Kidney (tissue), 14 donors: ENCODE measurements around the gene ACBD6. TPM values are rescaled to one million over a fixed set of nuclear protein-coding genes. Genes with fewer than 3 reads are reported as not detected.

Experiments used
- DNase-seq, 5 donors: peaks; one replicate each; pipeline ENCODE4 v3.0.0-alpha.2; 2013 to 2020
- FAIRE-seq: peaks from 2 replicates; lab custom pipeline; 2012; peaks lifted over from hg19 to GRCh38; lab: Jason Lieb, UNC
- H3K27ac ChIP-seq, 2 donors: one replicate each; pipeline ENCODE4 v1.7.0; 2013; ENCODE audit warnings: low read depth in 2 of 2, low read length in 2 of 2, inconsistent platforms in 1 of 2
- H3K27me3 ChIP-seq: one replicate; pipeline ENCODE4 v1.7.1; 2013; ENCODE audit warnings: low read length, inconsistent platforms; ENCODE audit not compliant: control insufficient read depth, insufficient read depth
- H3K36me3 ChIP-seq, 3 donors: one replicate each; pipeline versions ENCODE4 v1.7.0 to v1.7.1; 2013; ENCODE audit warnings: low read length in 3 of 3, control low read depth in 1 of 3, inconsistent platforms in 1 of 3; ENCODE audit not compliant: insufficient read depth in 3 of 3, control insufficient read depth in 2 of 3
- H3K4me1 ChIP-seq, 3 donors: one replicate each; pipeline versions ENCODE4 v1.7.0 to v1.7.1; 2013; ENCODE audit warnings: low read length in 3 of 3, inconsistent platforms in 1 of 3, low read depth in 1 of 3; ENCODE audit not compliant: control insufficient read depth in 2 of 3, insufficient read depth in 2 of 3
- H3K4me3 ChIP-seq, 3 donors: one replicate each; pipeline versions ENCODE4 v1.7.0 to v1.8.1; 2013; ENCODE audit warnings: low read length in 3 of 3, control low read depth in 1 of 3, inconsistent platforms in 1 of 3
- H3K9ac ChIP-seq, 3 donors: one replicate each; pipeline versions ENCODE4 v1.7.0 to v1.7.1; 2013; ENCODE audit warnings: low read length in 3 of 3, control low read depth in 1 of 3, inconsistent platforms in 1 of 3
- H3K9me3 ChIP-seq, 3 donors: one replicate each; pipeline versions ENCODE4 v1.7.0 to v1.7.1; 2013; ENCODE audit warnings: low read length in 3 of 3, control low read depth in 1 of 3, inconsistent platforms in 1 of 3; ENCODE audit not compliant: control insufficient read depth in 2 of 3, insufficient read depth in 1 of 3
- CTCF ChIP-seq: IDR thresholded peaks from 3 replicates; pipeline ENCODE4 v1.5.1; 2012; ENCODE audit warnings: mild to moderate bottlenecking, moderate library complexity, borderline replicate concordance; ENCODE audit not compliant: insufficient read depth; ENCODE audit errors: extremely low read depth
- intact Hi-C: fragments of 100-400 bp; cut with DNase I; formaldehyde crosslinking; loops from one replicate; pipeline ENCODE4 v1.11.1; 2022
- polyA plus RNA-seq: library from polyadenylated mRNA; stranded (reverse); fragments of 350-450 nt; fragmentation: Illumina TruSeq; extraction: RNeasy Lipid Tissue Mini Kit (QIAGEN cat#74804); gene quantifications from one replicate; pipeline ENCODE4 v1.2.3, GENCODE V29; 2014; ENCODE audit warnings: low read depth, low replicate concordance; ENCODE audit not compliant: insufficient read depth
- total RNA-seq: library from RNA; stranded (reverse); fragmentation: NEBNext Ultra II Directional; extraction: Animal tissue kit (Norgen Biotek cat#: 25700); gene quantifications from one replicate; pipeline ENCODE4 v1.2.1, GENCODE V29; 2021
- donor health status: control.
- donor health status: control.
- donor health status: control.
- donor health status: control.
- donor health status: control.
- donor health status: DM: yes; HTN: yes; CAD: no.
- donor health status: Normal renal cell carcinoma (clear cell type).

Gene ACBD6
- total and polyA plus RNA-seq, 2 donors from 2014 or later, result 30.9 to 36.4 TPM

- Histone ChIP-seq H3K27ac (no peak overlapping the region), H3K4me3 (no peak overlapping the region), H3K9ac (no peak overlapping the region), H3K36me3 (no peaks in the 10 kb centered on the region), H3K27me3 (no peaks in the 10 kb centered on the region), H3K4me1 (no peaks in the 10 kb centered on the region), H3K9me3 (no peaks in the 10 kb centered on the region)
- no peak for TF ChIP-seq CTCF
- no peak for DNase-seq
- FAIRE-seq, result no peak
- intact Hi-C loops, result no loop called here
These were observed 148.4 kb downstream of the ACBD6 start for GRCh38 chr1:180353945-180354344.

- Histone ChIP-seq H3K27ac (no peak overlapping the region), H3K4me1 (no peaks in the 10 kb centered on the region), H3K9me3 (no peaks in the 10 kb centered on the region), H3K36me3 (no peaks in the 10 kb centered on the region), H3K9ac (no peak overlapping the region), H3K4me3 (no peak overlapping the region), H3K27me3 (no peaks in the 10 kb centered on the region)
- DNase-seq, result no peak
- no peak for FAIRE-seq
- no peak for TF ChIP-seq CTCF
- intact Hi-C loops, result no loop called here
These were observed 149.8 kb downstream of the ACBD6 start for GRCh38 chr1:180352588-180352987.

- Histone ChIP-seq H3K27me3 (no peaks in the 10 kb centered on the region), H3K9me3 (no peaks in the 10 kb centered on the region), H3K27ac (no peak overlapping the region), H3K4me3 (no peak overlapping the region), H3K4me1 (no peaks in the 10 kb centered on the region), H3K9ac (no peak overlapping the region), H3K36me3 (no peaks in the 10 kb centered on the region)
- no peak for FAIRE-seq
- no peak for DNase-seq
- intact Hi-C loops, result no loop called here
- TF ChIP-seq CTCF, result no peak
These were observed 150.4 kb downstream of the ACBD6 start for GRCh38 chr1:180352021-180352420.

GRCh38 chr1:180345148-180345547 is 157.2 kb downstream of the ACBD6 start:
- no peak for DNase-seq
- Histone ChIP-seq H3K27me3 (no peaks in the 10 kb centered on the region), H3K4me1 (no peaks in the 10 kb centered on the region), H3K9ac (no peak overlapping the region), H3K36me3 (no peaks in the 10 kb centered on the region), H3K9me3 (no peaks in the 10 kb centered on the region), H3K4me3 (no peak overlapping the region), H3K27ac (no peak overlapping the region)
- no peak for FAIRE-seq
- intact Hi-C loops, result no loop called here
- no peak for TF ChIP-seq CTCF
